IMR-90 (cell line): ENCODE data around the gene GALNT9. TPM values are rescaled to one million over a fixed set of nuclear protein-coding genes. Genes with fewer than 3 reads are reported as not detected.

Experiments
- ATAC-seq: fragments of 200-7000 bp; cut with Tn5 transposase; 2 replicates; pipeline ENCODE4 v1.9.1; 2020; ENCODE audit warnings: low read depth, mild to moderate bottlenecking, moderate library complexity
- BruUV-seq: library from RNA; stranded (reverse); fragments of 400-500 nt; replicated peaks from 2 replicates; lab custom pipeline; 2021; lab: Mats Ljungman, UMichigan
- CTCF ChIA-PET: fragments of 300-600 bp; formaldehyde crosslinking; extraction: SDS; loops from one replicate; lab custom pipeline; 2021; ENCODE audit warnings: antibody characterized with exemption; lab: Yijun Ruan, JAX
- POLR2A ChIA-PET: fragments of 300-600 bp; sonication (Branson Sonifier 250); formaldehyde crosslinking; loops from one replicate; lab custom pipeline; 2022; ENCODE audit warnings: antibody characterized with exemption; ENCODE audit not compliant: unreplicated experiment; lab: Charles Lee
- DNase-seq: peaks from one replicate; pipeline ENCODE4 v3.0.0; 2013
- H2AFZ ChIP-seq: replicated peaks from 2 replicates; pipeline ENCODE3; 2013; ENCODE audit warnings: low read length, mild to moderate bottlenecking; ENCODE audit not compliant: poor library complexity
- H2AK5ac ChIP-seq: 2 replicates; pipeline ENCODE4 v1.6.1; 2013; ENCODE audit warnings: low read depth, low read length, inconsistent platforms
- H2AK9ac ChIP-seq: replicated peaks from 2 replicates; pipeline ENCODE3; 2013; ENCODE audit warnings: mild to moderate bottlenecking, low read depth, low read length, moderate library complexity; ENCODE audit not compliant: poor library complexity
- H2BK120ac ChIP-seq: 2 replicates; pipeline ENCODE4 v1.6.1; 2013; ENCODE audit warnings: low read depth, low read length, inconsistent platforms
- H2BK15ac ChIP-seq: 3 replicates; pipeline ENCODE4 v1.6.1; 2013; ENCODE audit warnings: low read depth, low read length, inconsistent platforms
- H2BK20ac ChIP-seq: 2 replicates; pipeline ENCODE4 v1.6.1; 2013; ENCODE audit warnings: low read depth, mild to moderate bottlenecking, inconsistent platforms, low read length, moderate library complexity
- H2BK5ac ChIP-seq: 2 replicates; pipeline ENCODE4 v1.6.1; 2013; ENCODE audit warnings: mild to moderate bottlenecking, low read depth, low read length, inconsistent platforms; ENCODE audit not compliant: poor library complexity, severe bottlenecking
- H3K14ac ChIP-seq: replicated peaks from 2 replicates; pipeline ENCODE4 v1.6.1; 2013; ENCODE audit warnings: low read depth, low read length, inconsistent platforms
- H3K18ac ChIP-seq: 2 replicates; pipeline ENCODE4 v1.6.1; 2013; ENCODE audit warnings: low read depth, low read length, control low read depth
- H3K23ac ChIP-seq: 2 replicates; pipeline ENCODE4 v1.6.1; 2013; ENCODE audit warnings: low read depth, low read length, inconsistent platforms
- H3K27ac ChIP-seq: 2 replicates; pipeline ENCODE4 v1.5.1; 2013; ENCODE audit warnings: mild to moderate bottlenecking, control low read depth, low read length; ENCODE audit not compliant: insufficient read depth
- H3K27me3 ChIP-seq: 2 replicates; pipeline ENCODE4 v1.6.1; 2013; ENCODE audit warnings: low read length; ENCODE audit not compliant: control insufficient read depth, insufficient read depth
- H3K36me3 ChIP-seq: 2 replicates; pipeline ENCODE4 v1.6.1; 2013; ENCODE audit warnings: low read length, mixed read lengths; ENCODE audit not compliant: control insufficient read depth, insufficient read depth
- H3K4ac ChIP-seq: 2 replicates; pipeline ENCODE4 v1.6.1; 2013; ENCODE audit warnings: low read depth, low read length, inconsistent platforms
- H3K4me1 ChIP-seq: 2 replicates; pipeline ENCODE4 v1.6.1; 2013; ENCODE audit warnings: low read length, mixed read lengths; ENCODE audit not compliant: control insufficient read depth, insufficient read depth
- H3K4me2 ChIP-seq: 2 replicates; pipeline ENCODE4 v1.6.1; 2013; ENCODE audit warnings: low read depth, mild to moderate bottlenecking, control low read depth, low read length, moderate library complexity
- H3K4me3 ChIP-seq: 2 replicates; pipeline ENCODE4 v1.5.1; 2013; ENCODE audit warnings: low read depth, mild to moderate bottlenecking, control low read depth, low read length, moderate library complexity; ENCODE audit not compliant: insufficient read depth
- H3K56ac ChIP-seq: 2 replicates; pipeline ENCODE4 v1.6.1; 2013; ENCODE audit warnings: low read length, inconsistent platforms; ENCODE audit not compliant: insufficient read depth; ENCODE audit errors: extremely low read depth
- H3K79me1 ChIP-seq, 2 experiments: 2 replicates each; pipeline ENCODE4 v1.6.1; 2013; ENCODE audit warnings: low read length in 2 of 2, inconsistent platforms in 1 of 2, low read depth in 1 of 2
- H3K9ac ChIP-seq: 2 replicates; pipeline ENCODE4 v1.6.1; 2013; ENCODE audit warnings: low read depth, low read length, control low read depth
- H3K9me1 ChIP-seq: 2 replicates; pipeline ENCODE4 v1.6.1; 2013; ENCODE audit warnings: low read length, inconsistent platforms; ENCODE audit not compliant: insufficient read depth
- H3K9me3 ChIP-seq: 2 replicates; pipeline ENCODE4 v1.6.1; 2013; ENCODE audit warnings: low read length; ENCODE audit not compliant: control insufficient read depth, insufficient read depth
- H4K20me1 ChIP-seq: 2 replicates; pipeline ENCODE4 v1.6.1; 2013; ENCODE audit warnings: low read length, inconsistent platforms; ENCODE audit not compliant: insufficient read depth
- H4K5ac ChIP-seq: 2 replicates; pipeline ENCODE4 v1.6.1; 2013; ENCODE audit warnings: mild to moderate bottlenecking, low read depth, low read length, control low read depth
- H4K8ac ChIP-seq, 2 experiments: 2 replicates each; pipeline ENCODE4 v1.6.1; 2013; ENCODE audit warnings: low read depth in 2 of 2, low read length in 2 of 2, control low read depth in 1 of 2, inconsistent platforms in 1 of 2
- H4K91ac ChIP-seq: 2 replicates; pipeline ENCODE4 v1.6.1; 2013; ENCODE audit warnings: low read depth, low read length, inconsistent platforms; ENCODE audit not compliant: insufficient read depth
- BHLHE40 ChIP-seq: fragments of 150-350 bp; IDR thresholded peaks from 2 replicates; pipeline ENCODE4 v1.6.1; 2016; ENCODE audit warnings: mild to moderate bottlenecking, low read depth, low read length
- ELK1 ChIP-seq: fragments of 150-350 bp; IDR thresholded peaks from 2 replicates; pipeline ENCODE4 v1.6.1; 2016; ENCODE audit warnings: low read depth, mild to moderate bottlenecking, low read length, moderate library complexity, borderline replicate concordance
- WGBS, 2 experiments: methylation state at CpG; one replicate each; pipeline versions ENCODE4 v1.1.5 to v1.1.7; 2013; ENCODE audit warnings: missing lambda C conversion rate in 2 of 2; ENCODE audit not compliant: insufficient read length in 1 of 2; ENCODE audit errors: extremely low coverage in 2 of 2; 5-methylcytosine and 5-hydroxymethylcytosine counted together
- dilution Hi-C: fragments of 300-500 bp; cut with HindIII; formaldehyde crosslinking; loops from one replicate; pipeline ENCODE4 v1.14.3; 2018; ENCODE audit warnings: low sequenced_read_pairs; ENCODE audit not compliant: unreplicated experiment
- in situ Hi-C: fragments of 300-500 bp; cut with MboI; formaldehyde crosslinking; loops from 3 replicates; pipeline ENCODE4 v1.14.3; 2019; ENCODE audit warnings: low sequenced_read_pairs, inconsistent platforms, mixed read lengths
- intact Hi-C: fragments of 100-400 bp; cut with micrococcal nuclease; formaldehyde crosslinking; loops from 2 replicates; pipeline ENCODE4 v1.10.0; 2022
- polyA plus RNA-seq, 3 experiments: library from polyadenylated mRNA; depleted of rRNA; stranded (reverse); fragments of >200 nt; gene quantifications; 2 replicates each; pipeline ENCODE4 v1.2.3, GENCODE V29; 2012; ENCODE audit warnings: low replicate concordance in 1 of 3
- total RNA-seq: library from RNA; depleted of rRNA; stranded (reverse); fragments of >200 nt; gene quantifications from 2 replicates; pipeline ENCODE4 v1.2.3, GENCODE V29; 2012

The GALNT9 gene
- total and polyA plus RNA-seq, 2 of the 4 experiments (the other 2 are of a cell fraction), result under 0.01 to 0.12 TPM

- ATAC-seq (no peak), DNase-seq (no peak)
- no peak overlapping the region for H3K4me2 ChIP-seq
- intact Hi-C loops (no loop called here), dilution Hi-C loops (no loop called here), in situ Hi-C loops (no loop called here)
- WGBS, 2 experiments, result 58% methylated on average over 9 of the region's 19 CpGs; no CpG with 5 or more reads in 1 of the 2 experiments
- CTCF ChIA-PET, result no interaction called here
- no peak overlapping the region for H4K91ac ChIP-seq
- H3K4me1 ChIP-seq, result no peaks in the 10 kb centered on the region
- H3K36me3 ChIP-seq, result no peaks in the 10 kb centered on the region
- no peak overlapping the region for H2BK120ac ChIP-seq
- no peak overlapping the region for H4K5ac ChIP-seq
- H2BK15ac ChIP-seq, result no peak overlapping the region
- H2AK9ac ChIP-seq, result peak overlapping the region; percentile 24
- no peaks in the 10 kb centered on the region for H4K20me1 ChIP-seq
- H3K27ac ChIP-seq, result no peak overlapping the region
- H3K79me1 ChIP-seq, result no peaks in the 10 kb centered on the region
- POLR2A ChIA-PET, result no interaction called here
- H3K9me1 ChIP-seq, result no peaks in the 10 kb centered on the region
- TF ChIP-seq ELK1 (no peak), BHLHE40 (no peak)
- peaks cover 64% of the 10 kb centered on the region for H3K27me3 ChIP-seq
- BruUV-seq, result no TSS peak
- H3K23ac ChIP-seq, result no peak overlapping the region
- H3K4ac ChIP-seq, result no peak overlapping the region
- H4K8ac ChIP-seq, result no peak overlapping the region
- no peak overlapping the region for H2BK5ac ChIP-seq
- H2BK20ac ChIP-seq, result no peak overlapping the region
- H2AK5ac ChIP-seq, result no peak overlapping the region
- H3K14ac ChIP-seq, result no peak overlapping the region
- no peaks in the 10 kb centered on the region for H3K9me3 ChIP-seq
- no peak overlapping the region for H3K9ac ChIP-seq
- no peak overlapping the region for H2AFZ ChIP-seq
- no peak overlapping the region for H3K4me3 ChIP-seq
- no peak overlapping the region for H3K56ac ChIP-seq
- H3K18ac ChIP-seq, result no peak overlapping the region
These were observed 152.9 kb downstream of the GALNT9 start for GRCh38 chr12:132176385-132176919.
